ENCODE data around the gene ACP2.

Gene ACP2

GRCh38 chr11:47222696-47223095 lies 25.9 kb downstream of the ACP2 start:
- no peak for DNase-seq (ENCODE audit: low read depth)
- H3K4me3 ChIP-seq (ENCODE audit: low read depth, low read length) = no peak overlapping the region
- no peak for TF ChIP-seq CTCF (IDR thresholded peaks at IDR 0.05; ENCODE audit: control insufficient read depth, extremely low read depth, insufficient read depth)

DNA sequence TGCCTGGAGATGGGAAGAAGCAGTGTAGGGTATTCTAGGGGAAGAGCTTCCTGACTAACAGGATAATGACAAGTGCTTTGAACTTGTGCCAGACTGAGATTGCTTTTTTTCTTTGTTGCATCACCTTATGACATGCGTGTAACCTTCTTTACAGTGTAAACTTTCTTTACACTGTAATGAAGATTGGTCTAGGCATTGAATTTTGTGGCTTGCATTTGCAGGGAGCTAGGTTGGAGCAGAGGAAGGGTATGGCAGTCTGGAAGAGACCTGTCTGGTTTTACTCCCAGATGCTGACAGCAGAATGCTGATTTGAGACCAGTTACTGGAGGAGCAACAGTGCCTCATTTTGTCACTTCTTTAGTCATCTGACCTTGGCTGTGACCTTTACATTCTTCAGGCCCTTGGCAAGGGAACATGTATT lies 28.2 kb downstream of the ACP2 start:
- DNase-seq (ENCODE audit: low read depth) = no peak
- H3K4me3 ChIP-seq (ENCODE audit: low read depth, low read length) = no peak overlapping the region
- TF ChIP-seq CTCF (IDR thresholded peaks at IDR 0.05; ENCODE audit: control insufficient read depth, extremely low read depth, insufficient read depth) = no peak

GRCh38 chr11:47216121-47216798 lies 32.4 kb downstream of the ACP2 start:
- DNase-seq (ENCODE audit: low read depth) = no peak
- peak; percentile 9; the same call in 1 of the 2 replicates for TF ChIP-seq CTCF (IDR thresholded peaks at IDR 0.05; ENCODE audit: control insufficient read depth, extremely low read depth, insufficient read depth)
- peak overlapping the region; percentile 66 for H3K4me3 ChIP-seq (ENCODE audit: low read depth, low read length)

- no peak for DNase-seq (ENCODE audit: low read depth)
- H3K4me3 ChIP-seq (ENCODE audit: low read depth, low read length) = peak overlapping the region; percentile 66
- no peak for TF ChIP-seq CTCF (IDR thresholded peaks at IDR 0.05; ENCODE audit: control insufficient read depth, extremely low read depth, insufficient read depth)
These were observed 33.2 kb downstream of the ACP2 start for GRCh38 chr11:47215366-47215910.

- no peak for TF ChIP-seq CTCF (IDR thresholded peaks at IDR 0.05; ENCODE audit: control insufficient read depth, extremely low read depth, insufficient read depth)
- no peak for DNase-seq (ENCODE audit: low read depth)
- H3K4me3 ChIP-seq (ENCODE audit: low read depth, low read length) = no peak overlapping the region
These were observed 34.6 kb downstream of the ACP2 start for GRCh38 chr11:47213950-47214565.

- no peak overlapping the region for H3K4me3 ChIP-seq (ENCODE audit: low read depth, low read length)
- DNase-seq (ENCODE audit: low read depth) = no peak
These were observed 35.7 kb downstream of the ACP2 start for GRCh38 chr11:47212938-47213337.

More at GRCh38 chr11:47212938-47213337, 35.7 kb downstream of the ACP2 start:
- no peak for TF ChIP-seq CTCF (IDR thresholded peaks at IDR 0.05; ENCODE audit: control insufficient read depth, extremely low read depth, insufficient read depth)

Data from LNCaP clone FGC (cell line).